SJSA1 (cell line): ENCODE data around the gene HGF. TPM values are rescaled to one million over a fixed set of nuclear protein-coding genes. Genes with fewer than 3 reads are reported as not detected.
"Not testable (repeated sequence)": the region's sequence is repeated elsewhere in the genome, so short reads cannot be mapped to it uniquely, and the experiment has no call there.

Experiments
- DNase-seq, 2 experiments: peaks; one replicate each; pipeline ENCODE4 v3.0.0-alpha.2; 2015 to 2020; ENCODE audit warnings: low spot score in 2 of 2, low read depth in 1 of 2
- H3K27ac ChIP-seq: fragments of 250-450 bp; sonication (Bioruptor Pico); 2 replicates; pipeline ENCODE4 v1.5.1; 2020; ENCODE audit warnings: mild to moderate bottlenecking, moderate library complexity
- H3K27me3 ChIP-seq: fragments of 250-450 bp; sonication (Bioruptor Pico); replicated peaks from 2 replicates; pipeline ENCODE4 v1.5.1; 2020; ENCODE audit warnings: mild to moderate bottlenecking, moderate library complexity
- H3K36me3 ChIP-seq: fragments of 250-450 bp; sonication (Bioruptor Pico); 2 replicates; pipeline ENCODE4 v1.5.1; 2020; ENCODE audit warnings: mild to moderate bottlenecking
- H3K4me1 ChIP-seq: fragments of 250-450 bp; sonication (Bioruptor Pico); replicated peaks from 2 replicates; pipeline ENCODE4 v1.6.1; 2021; ENCODE audit warnings: mild to moderate bottlenecking
- H3K4me3 ChIP-seq: fragments of 250-450 bp; sonication (Bioruptor Pico); 2 replicates; pipeline ENCODE4 v1.5.1; 2020; ENCODE audit warnings: mild to moderate bottlenecking
- H3K9me3 ChIP-seq: fragments of 250-450 bp; sonication (Bioruptor Pico); replicated peaks from 2 replicates; pipeline ENCODE4 v1.5.1; 2020; ENCODE audit warnings: mild to moderate bottlenecking
- total RNA-seq: library from RNA; depleted of rRNA; stranded (reverse); fragments of >200 nt; shearing (Covaris generic); gene quantifications from 2 replicates; pipeline ENCODE4 v1.2.3, GENCODE V29; 2014

HGF gene
- total RNA-seq, 1 experiment from 2014 or later = 0.08 TPM

DNA sequence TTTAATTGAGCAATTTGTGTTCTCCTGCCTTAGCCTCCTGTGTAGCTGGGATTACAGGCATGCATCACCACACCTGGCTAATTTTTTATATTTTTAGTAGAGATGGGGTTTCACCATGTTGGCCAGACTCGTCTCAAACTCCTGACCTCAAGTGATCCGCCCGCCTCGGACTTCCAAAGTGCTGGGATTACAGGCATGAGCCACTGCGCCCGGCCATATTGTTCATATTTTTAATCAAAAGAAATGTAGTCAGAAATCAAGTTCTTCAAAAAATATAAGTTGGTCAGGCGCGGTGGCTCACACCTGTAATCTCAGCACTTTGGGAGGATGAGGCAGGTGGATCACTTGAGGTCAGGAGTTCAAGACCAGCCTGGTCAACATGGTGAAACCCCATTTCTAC, 47.6 kb downstream of the HGF start:
- not testable (repeated sequence) for H3K9me3 ChIP-seq, DNase-seq, H3K36me3 ChIP-seq, H3K27ac ChIP-seq, H3K27me3 ChIP-seq, H3K4me3 ChIP-seq
- H3K4me1 ChIP-seq = peaks cover 22% of the 10 kb centered on the region

DNA sequence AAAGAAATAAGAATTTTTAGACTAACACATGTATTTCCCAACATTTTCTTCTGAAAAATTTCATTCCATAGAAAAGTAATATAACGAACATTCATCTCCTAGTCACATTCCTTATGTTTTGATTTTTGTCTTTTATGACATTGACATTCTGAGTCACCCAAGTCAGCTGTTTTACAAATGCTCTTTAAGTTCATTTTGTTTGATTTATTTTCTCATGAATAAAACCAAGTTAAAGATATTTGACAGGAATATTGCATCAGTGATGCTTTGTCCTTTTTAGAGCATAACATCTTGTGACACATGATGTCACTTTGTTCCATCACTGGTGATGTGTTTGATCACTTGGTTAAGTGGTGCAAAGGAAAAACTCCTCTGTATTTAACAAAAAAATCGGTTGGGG, 48.4 kb downstream of the HGF start:
- DNase-seq = no peak
- peaks cover 21% of the 10 kb centered on the region for H3K4me1 ChIP-seq
- no peaks in the 10 kb centered on the region for H3K36me3 ChIP-seq
- no peaks in the 10 kb centered on the region for H3K9me3 ChIP-seq
- no peaks in the 10 kb centered on the region for H3K27me3 ChIP-seq
- no peak overlapping the region for H3K27ac ChIP-seq
- H3K4me3 ChIP-seq = no peak overlapping the region

DNA sequence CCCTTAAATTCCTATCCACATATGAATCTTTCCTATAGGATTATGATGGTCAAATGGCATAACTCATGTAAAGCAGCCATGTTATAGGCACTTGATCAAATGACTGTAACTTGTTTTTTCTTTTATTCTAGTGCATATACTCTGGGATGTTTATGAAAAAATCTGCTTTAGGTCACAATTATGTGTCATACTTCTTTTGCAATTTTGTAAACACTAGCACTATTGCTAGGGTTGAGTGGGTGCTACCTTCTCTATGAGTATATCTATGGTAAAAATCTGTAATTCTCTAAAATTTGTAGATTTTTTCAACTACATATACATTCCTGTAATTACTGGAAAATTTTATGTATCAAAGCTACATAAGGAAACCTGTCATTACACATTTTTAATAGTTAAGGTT, 50.0 kb downstream of the HGF start:
- Histone ChIP-seq H3K36me3 (no peaks in the 10 kb centered on the region), H3K4me3 (no peak overlapping the region), H3K27me3 (no peaks in the 10 kb centered on the region), H3K27ac (no peak overlapping the region), H3K4me1 (peaks cover 8% of the 10 kb centered on the region), H3K9me3 (no peaks in the 10 kb centered on the region)
- no peak for DNase-seq

DNA sequence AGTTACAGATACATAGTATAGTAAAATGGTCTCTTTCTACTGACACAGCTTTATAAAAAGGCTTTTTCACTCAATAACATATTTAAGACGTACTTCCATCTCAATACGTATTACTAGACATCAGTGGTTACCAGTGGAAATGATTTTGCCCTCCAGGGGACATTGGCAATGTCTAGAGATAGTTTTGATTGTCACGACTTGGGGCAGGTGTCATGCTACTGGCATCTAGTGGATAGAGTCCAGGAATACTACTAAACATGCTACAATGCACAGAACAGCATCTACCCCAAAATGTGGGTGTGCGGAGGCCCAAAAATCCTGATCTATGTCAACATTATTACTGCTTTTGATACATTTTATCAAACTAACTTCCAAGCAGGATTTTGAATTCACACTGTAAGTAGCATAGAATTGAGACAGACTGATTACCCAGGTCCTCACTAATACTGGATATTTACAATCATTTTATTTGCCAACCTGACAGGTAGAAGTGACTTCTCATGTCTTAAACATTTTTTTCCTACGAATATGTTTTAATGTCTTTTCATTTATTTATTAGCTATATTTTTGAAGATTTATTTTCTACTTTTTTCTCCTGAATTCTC, 53.8 kb downstream of the HGF start:
- Histone ChIP-seq H3K4me3 (no peak overlapping the region), H3K4me1 (no peaks in the 10 kb centered on the region), H3K27ac (no peak overlapping the region), H3K9me3 (no peaks in the 10 kb centered on the region), H3K27me3 (no peaks in the 10 kb centered on the region), H3K36me3 (no peaks in the 10 kb centered on the region)
- DNase-seq = no peak

DNA sequence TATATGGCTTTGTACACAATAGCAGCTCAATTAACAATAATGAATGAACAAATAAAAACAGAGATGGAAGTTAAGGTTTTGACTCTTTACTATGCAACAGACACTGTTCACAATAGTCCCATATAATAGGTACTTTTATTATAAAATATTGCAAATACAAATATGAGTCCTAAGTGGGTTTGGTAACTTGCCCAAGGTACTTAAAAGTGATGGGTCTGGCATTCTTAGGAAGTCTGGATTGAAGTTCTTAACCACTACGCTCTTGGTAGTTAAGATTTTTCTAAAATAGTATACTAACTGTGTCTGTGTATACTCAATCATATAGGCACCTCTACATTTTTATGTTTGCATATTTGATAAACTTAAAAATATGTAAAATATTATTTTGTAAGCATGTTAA, 55.5 kb downstream of the HGF start:
- no peaks in the 10 kb centered on the region for H3K27me3 ChIP-seq
- H3K4me1 ChIP-seq = no peaks in the 10 kb centered on the region
- no peaks in the 10 kb centered on the region for H3K36me3 ChIP-seq
- no peak overlapping the region for H3K27ac ChIP-seq
- DNase-seq = no peak
- no peaks in the 10 kb centered on the region for H3K9me3 ChIP-seq
- no peak overlapping the region for H3K4me3 ChIP-seq

DNA sequence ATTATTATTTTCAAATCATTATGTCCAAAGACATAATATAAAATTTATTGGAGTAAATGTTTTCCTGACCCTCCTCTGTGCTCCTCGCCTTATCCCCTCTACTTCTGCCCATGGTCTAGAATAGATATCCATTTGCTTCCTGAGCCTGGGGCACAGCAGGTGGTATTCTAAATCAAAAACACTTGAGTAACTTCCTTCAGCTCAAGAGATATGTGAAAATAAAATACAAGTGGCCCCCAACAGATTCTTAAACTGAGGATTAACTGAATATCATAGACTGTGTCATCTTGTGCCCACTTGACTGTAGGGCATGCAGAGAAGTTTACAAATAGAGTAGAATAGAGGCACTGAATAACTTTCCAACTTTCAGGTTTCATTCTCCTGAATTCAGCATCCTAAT, 59.1 kb downstream of the HGF start:
- Histone ChIP-seq H3K9me3 (no peaks in the 10 kb centered on the region), H3K36me3 (no peaks in the 10 kb centered on the region)
- no peak for DNase-seq

DNA sequence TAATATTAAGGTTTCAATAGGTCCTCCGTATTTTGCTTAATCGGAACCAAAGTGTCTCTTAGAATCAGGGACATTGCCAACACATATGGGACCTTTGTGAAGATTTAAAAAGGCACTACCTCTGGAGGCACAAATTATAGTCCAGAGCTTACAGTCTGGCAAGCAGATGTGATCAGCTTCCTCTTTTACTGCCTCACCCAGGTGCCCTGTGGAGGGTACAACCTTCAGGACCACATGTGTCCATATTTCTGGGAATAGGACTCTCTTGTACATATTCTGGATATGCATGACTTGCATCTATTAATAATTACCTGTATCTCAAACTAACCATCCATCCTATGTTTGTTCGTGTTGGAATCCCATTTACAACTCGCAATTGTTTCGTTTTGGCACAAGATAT, 60.0 kb downstream of the HGF start:
- no peaks in the 10 kb centered on the region for H3K27me3 ChIP-seq
- H3K27ac ChIP-seq = no peak overlapping the region
- no peak overlapping the region for H3K4me3 ChIP-seq
- peaks cover 7% of the 10 kb centered on the region for H3K4me1 ChIP-seq
- no peak for DNase-seq
- no peaks in the 10 kb centered on the region for H3K9me3 ChIP-seq
- H3K36me3 ChIP-seq = no peaks in the 10 kb centered on the region

More for the DNA sequence above, 59.1 kb downstream of the HGF start:
- no peaks in the 10 kb centered on the region for H3K27me3 ChIP-seq
- no peaks in the 10 kb centered on the region for H3K4me1 ChIP-seq
- H3K27ac ChIP-seq = no peak overlapping the region
- no peak overlapping the region for H3K4me3 ChIP-seq

DNA sequence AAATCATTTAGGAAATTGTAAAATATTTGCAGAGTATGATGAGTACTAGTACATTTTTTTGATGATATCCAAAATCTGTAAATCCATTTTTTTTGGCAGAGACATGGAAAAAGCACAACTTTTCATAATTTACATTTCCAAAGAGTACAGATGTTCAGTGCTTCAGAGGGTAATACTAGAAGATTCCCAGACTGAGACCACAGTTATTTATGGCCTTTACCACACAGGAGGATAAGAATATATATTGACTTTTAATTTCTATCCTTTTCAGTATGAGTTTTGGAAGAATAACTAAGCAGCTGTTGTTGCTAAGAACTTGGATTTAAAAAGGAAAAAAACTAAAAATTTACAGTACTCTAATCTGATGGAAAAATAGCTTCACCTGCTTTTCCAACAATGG, 61.9 kb downstream of the HGF start:
- Histone ChIP-seq H3K27me3 (no peaks in the 10 kb centered on the region), H3K4me3 (no peak overlapping the region), H3K36me3 (no peaks in the 10 kb centered on the region), H3K9me3 (no peaks in the 10 kb centered on the region), H3K27ac (no peak overlapping the region), H3K4me1 (peaks cover 7% of the 10 kb centered on the region)
- no peak for DNase-seq

DNA sequence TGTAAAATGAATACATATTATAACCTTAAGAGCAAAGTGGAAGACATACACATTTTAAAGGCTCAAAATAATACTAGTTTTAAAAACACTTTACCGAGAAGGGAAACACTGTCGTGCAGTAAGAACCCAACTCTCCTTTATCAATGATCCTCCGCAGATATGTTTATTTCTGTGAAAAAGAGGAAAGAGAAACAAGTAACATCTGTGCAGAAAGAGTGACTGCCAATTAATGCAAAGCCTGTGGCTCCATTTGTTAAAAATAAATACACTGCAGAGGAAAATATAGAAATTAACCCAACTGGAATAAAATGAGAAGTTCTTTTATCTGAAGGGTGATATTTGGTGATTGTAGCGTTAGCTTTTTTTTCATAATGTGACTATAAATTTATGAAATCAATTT, 62.7 kb downstream of the HGF start:
- no peak for DNase-seq
- Histone ChIP-seq H3K4me3 (no peak overlapping the region), H3K27ac (no peak overlapping the region), H3K27me3 (no peaks in the 10 kb centered on the region), H3K4me1 (peaks cover 7% of the 10 kb centered on the region), H3K9me3 (no peaks in the 10 kb centered on the region), H3K36me3 (no peaks in the 10 kb centered on the region)

DNA sequence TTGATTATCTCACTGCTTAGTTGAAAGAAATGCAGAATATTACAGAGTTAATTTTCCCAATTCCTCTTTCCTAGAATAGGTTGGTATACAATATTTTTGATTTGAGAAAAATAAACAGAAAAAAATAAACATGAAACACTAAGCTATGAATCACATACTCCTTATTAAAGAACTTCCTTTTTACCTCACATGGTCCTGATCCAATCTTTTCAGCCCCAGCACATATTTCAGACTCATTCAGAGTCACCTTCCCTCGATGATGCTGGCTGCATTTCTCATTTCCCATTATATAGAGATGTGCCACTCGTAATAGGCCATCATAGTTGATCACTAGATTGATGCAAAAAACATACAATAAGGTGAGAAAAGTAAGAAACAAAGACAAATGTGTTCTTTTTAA, 64.6 kb downstream of the HGF start:
- no peaks in the 10 kb centered on the region for H3K9me3 ChIP-seq
- H3K36me3 ChIP-seq = no peaks in the 10 kb centered on the region
- peaks cover 7% of the 10 kb centered on the region for H3K4me1 ChIP-seq
- H3K4me3 ChIP-seq = no peak overlapping the region
- H3K27ac ChIP-seq = no peak overlapping the region
- DNase-seq = no peak
- no peaks in the 10 kb centered on the region for H3K27me3 ChIP-seq

DNA sequence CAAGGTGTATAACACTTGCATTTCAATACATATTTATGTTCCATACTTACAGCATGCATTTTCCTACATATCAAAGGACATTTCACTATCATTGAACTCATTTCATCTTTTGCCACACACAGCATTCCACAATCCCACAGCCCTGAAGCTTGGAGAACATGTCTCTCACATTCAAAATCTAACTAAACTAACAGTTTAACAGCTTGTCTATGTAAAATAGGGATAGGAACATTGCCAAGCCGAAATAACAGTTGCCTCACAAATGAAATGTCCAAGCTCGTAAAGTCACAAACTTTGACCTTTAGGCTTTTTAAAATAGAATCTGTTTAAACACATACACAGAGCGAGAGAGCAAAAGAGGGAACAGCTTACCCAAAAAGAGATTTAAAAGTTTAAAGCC, 65.3 kb downstream of the HGF start:
- no peaks in the 10 kb centered on the region for H3K9me3 ChIP-seq
- no peak overlapping the region for H3K4me3 ChIP-seq
- H3K4me1 ChIP-seq = peaks cover 7% of the 10 kb centered on the region
- no peak for DNase-seq
- no peaks in the 10 kb centered on the region for H3K36me3 ChIP-seq
- no peak overlapping the region for H3K27ac ChIP-seq
- no peaks in the 10 kb centered on the region for H3K27me3 ChIP-seq

DNA sequence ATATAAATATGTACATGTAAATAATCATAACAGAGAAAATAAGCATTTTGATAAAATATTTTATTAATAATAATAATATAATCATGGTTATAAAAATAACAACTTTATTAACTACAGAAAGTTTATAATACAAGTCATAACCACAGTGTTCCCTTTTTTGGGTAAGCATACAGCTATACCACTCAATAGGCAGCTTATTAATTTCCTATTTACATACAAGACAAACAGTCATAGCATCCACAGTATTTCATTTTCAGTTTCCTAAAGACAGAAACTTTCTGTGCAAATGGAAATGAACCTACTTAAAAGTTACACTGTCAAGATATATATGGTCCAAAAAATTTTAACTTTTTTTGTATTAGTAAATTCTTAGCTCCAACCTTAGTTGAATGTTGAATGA, 70.9 kb downstream of the HGF start:
- no peak for DNase-seq
- H3K4me1 ChIP-seq = no peaks in the 10 kb centered on the region
- H3K27me3 ChIP-seq = no peaks in the 10 kb centered on the region
- no peaks in the 10 kb centered on the region for H3K36me3 ChIP-seq
- H3K27ac ChIP-seq = no peak overlapping the region
- H3K9me3 ChIP-seq = no peaks in the 10 kb centered on the region
- no peak overlapping the region for H3K4me3 ChIP-seq

DNA sequence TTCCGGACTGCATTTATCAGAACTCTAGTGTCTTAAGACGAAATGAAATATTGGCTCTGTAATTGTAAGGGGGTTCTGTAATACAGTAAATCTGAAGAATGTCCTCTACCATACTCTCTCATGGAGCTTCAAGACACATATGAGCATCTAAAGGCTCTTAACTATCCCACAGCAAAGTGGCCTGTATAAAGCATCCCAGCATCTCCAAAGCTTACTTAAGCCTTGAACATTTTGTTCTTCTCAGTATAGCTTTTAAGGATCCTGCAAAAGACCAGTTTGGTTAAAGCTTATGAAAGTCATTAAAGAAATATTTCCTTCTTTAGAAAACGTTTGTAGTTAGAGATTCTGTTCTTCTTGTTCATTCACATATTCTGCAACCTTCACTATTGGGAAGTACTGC, 75.1 kb downstream of the HGF start:
- Histone ChIP-seq H3K9me3 (no peaks in the 10 kb centered on the region), H3K4me3 (no peak overlapping the region), H3K36me3 (no peaks in the 10 kb centered on the region), H3K27ac (no peak overlapping the region), H3K27me3 (no peaks in the 10 kb centered on the region), H3K4me1 (peaks cover 21% of the 10 kb centered on the region)
- DNase-seq = no peak

DNA sequence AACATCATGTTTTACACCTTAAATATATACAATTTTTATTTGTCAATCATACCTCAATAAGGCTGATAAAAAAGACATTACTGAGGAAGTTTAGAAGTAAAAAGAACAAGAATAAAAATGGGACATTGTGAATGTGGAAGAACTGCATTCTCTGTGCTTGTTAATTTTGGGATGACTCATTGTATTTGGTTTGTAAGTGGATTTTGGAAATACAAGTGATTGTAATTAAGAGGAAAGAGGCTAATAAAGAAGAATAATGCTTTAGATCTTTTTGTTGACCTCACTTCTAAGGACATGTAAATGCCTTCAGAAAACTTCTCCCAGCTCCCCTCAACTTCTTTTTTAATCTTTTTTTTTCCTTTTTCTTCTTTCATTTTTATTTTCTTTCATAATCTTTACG, 76.0 kb downstream of the HGF start:
- H3K9me3 ChIP-seq = no peaks in the 10 kb centered on the region
- no peaks in the 10 kb centered on the region for H3K27me3 ChIP-seq
- H3K36me3 ChIP-seq = no peaks in the 10 kb centered on the region
- no peak for DNase-seq
- H3K4me3 ChIP-seq = no peak overlapping the region
- H3K4me1 ChIP-seq = peaks cover 21% of the 10 kb centered on the region
- H3K27ac ChIP-seq = no peak overlapping the region

DNA sequence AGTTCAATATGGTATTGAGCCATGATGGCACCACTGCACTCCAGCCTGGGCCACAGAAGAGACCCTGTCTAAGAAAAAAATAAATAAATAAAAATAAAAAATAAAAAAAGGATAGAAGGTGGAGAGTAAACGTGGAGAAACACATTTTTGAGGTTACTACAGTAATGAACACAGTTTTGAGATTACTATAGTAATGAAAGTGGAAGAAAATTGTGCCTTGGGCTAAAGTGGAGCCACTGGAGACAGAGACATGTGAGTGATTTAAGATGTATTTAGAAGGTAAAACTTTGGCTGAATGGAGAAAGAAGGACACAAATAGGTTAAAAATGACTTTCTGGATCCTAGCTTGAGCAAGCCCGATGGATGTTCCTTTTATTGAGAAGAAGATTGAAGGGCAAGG, 76.8 kb downstream of the HGF start:
- Histone ChIP-seq H3K4me1 (peaks cover 21% of the 10 kb centered on the region), H3K27me3 (no peaks in the 10 kb centered on the region), H3K27ac (no peak overlapping the region), H3K36me3 (no peaks in the 10 kb centered on the region), H3K9me3 (no peaks in the 10 kb centered on the region), H3K4me3 (no peak overlapping the region)
- DNase-seq = no peak
